MCF 10A (cell line): ENCODE data around the gene COPS9. TPM values are rescaled to one million over a fixed set of nuclear protein-coding genes. Genes with fewer than 3 reads are reported as not detected.

Experiments used
- BruUV-seq: library from RNA; stranded (reverse); fragments of 400-500 nt; replicated peaks from 2 replicates; lab custom pipeline; 2021; lab: Mats Ljungman, UMichigan
- CTCF ChIA-PET: fragments of 300-600 bp; sonication (Branson Sonifier 250); formaldehyde crosslinking; extraction: SDS; loops from one replicate; lab custom pipeline; 2021; ENCODE audit warnings: antibody characterized with exemption, inconsistent platforms; lab: Yijun Ruan, JAX
- POLR2A ChIA-PET: fragments of 300-600, 350-650 bp; sonication (Branson Sonifier 250); formaldehyde crosslinking; extraction: SDS; loops from one replicate; lab custom pipeline; 2020; ENCODE audit warnings: antibody characterized with exemption, inconsistent platforms; lab: Yijun Ruan, JAX
- DNase-seq: peaks from one replicate; pipeline ENCODE4 v3.0.0-alpha.2; 2018; ENCODE audit not compliant: unreplicated experiment
- H3K27ac Mint-ChIP-seq: one replicate; pipeline ENCODE4 v1.8.0; 2022; ENCODE audit warnings: mild to moderate bottlenecking, low read depth, mixed read lengths; ENCODE audit not compliant: unreplicated experiment
- H3K27me3 Mint-ChIP-seq: one replicate; pipeline ENCODE4 v1.8.0; 2022; ENCODE audit warnings: mixed read lengths; ENCODE audit not compliant: insufficient read depth, unreplicated experiment
- H3K36me3 Mint-ChIP-seq: one replicate; pipeline ENCODE4 v1.8.0; 2022; ENCODE audit warnings: mild to moderate bottlenecking, moderate library complexity, mixed read lengths; ENCODE audit not compliant: insufficient read depth, unreplicated experiment
- H3K4me1 Mint-ChIP-seq: one replicate; pipeline ENCODE4 v1.8.0; 2022; ENCODE audit warnings: mixed read lengths; ENCODE audit not compliant: insufficient read depth, unreplicated experiment
- H3K4me3 Mint-ChIP-seq: one replicate; pipeline ENCODE4 v1.8.0; 2022; ENCODE audit warnings: mild to moderate bottlenecking, moderate library complexity, mixed read lengths; ENCODE audit not compliant: unreplicated experiment
- H3K9me3 Mint-ChIP-seq: one replicate; pipeline ENCODE4 v1.8.0; 2022; ENCODE audit warnings: mixed read lengths; ENCODE audit not compliant: unreplicated experiment
- intact Hi-C: fragments of 100-400 bp; cut with micrococcal nuclease; formaldehyde crosslinking; loops from 2 replicates; pipeline ENCODE4 v1.14.1; 2022
- total RNA-seq: library from RNA; stranded (reverse); gene quantifications from 2 replicates; pipeline ENCODE4 v1.2.3, GENCODE V29; 2022
- TF ChIP-seq, protein P1 (sequence below): fragments of 200-600 bp; IDR thresholded peaks from one replicate; pipeline ENCODE4 v1.8.0; 2022; ENCODE audit warnings: antibody characterized with exemption, mild to moderate bottlenecking; ENCODE audit not compliant: unreplicated experiment

COPS9 gene
- total RNA-seq, 1 experiment from 2014 or later, result 146 TPM

DNA sequence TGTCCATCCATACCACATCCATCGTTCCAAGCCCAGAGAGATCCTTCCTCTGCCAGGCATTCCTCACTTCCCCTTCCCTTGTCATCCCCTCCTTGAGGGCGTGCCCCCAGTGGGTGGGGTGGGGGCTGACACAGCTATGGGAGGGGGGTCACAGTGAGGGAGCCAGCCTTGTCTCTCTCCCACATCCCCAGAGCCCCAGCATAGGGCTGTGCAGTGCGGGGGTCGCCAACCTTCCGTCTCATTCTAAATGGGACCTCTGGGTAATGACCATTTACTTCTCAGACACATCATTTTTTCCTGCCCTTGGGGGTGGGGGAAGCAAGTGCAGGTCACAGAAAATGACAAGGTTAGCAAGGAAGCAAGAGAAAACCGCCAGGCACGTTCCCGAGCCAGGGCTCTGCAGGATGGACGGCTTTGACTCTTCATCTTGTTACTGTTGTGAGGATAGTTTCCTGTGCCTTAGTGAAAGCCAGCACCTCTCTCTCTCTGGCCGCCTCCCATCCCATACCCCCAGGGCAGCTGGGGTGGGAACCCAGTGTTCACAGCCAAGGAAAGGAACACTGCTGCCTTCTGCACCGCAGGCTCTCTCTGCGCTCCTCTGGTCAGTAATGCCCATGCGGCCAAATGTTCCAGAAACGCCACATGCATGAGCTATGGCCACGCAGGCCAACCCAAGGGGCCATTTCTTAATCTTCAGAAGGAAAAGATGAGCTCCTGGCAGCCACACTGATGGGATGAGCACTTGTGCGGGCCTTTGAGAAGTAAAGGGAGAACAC lies 27.0 kb upstream of the COPS9 start:
- TF ChIP-seq, protein P1, sequence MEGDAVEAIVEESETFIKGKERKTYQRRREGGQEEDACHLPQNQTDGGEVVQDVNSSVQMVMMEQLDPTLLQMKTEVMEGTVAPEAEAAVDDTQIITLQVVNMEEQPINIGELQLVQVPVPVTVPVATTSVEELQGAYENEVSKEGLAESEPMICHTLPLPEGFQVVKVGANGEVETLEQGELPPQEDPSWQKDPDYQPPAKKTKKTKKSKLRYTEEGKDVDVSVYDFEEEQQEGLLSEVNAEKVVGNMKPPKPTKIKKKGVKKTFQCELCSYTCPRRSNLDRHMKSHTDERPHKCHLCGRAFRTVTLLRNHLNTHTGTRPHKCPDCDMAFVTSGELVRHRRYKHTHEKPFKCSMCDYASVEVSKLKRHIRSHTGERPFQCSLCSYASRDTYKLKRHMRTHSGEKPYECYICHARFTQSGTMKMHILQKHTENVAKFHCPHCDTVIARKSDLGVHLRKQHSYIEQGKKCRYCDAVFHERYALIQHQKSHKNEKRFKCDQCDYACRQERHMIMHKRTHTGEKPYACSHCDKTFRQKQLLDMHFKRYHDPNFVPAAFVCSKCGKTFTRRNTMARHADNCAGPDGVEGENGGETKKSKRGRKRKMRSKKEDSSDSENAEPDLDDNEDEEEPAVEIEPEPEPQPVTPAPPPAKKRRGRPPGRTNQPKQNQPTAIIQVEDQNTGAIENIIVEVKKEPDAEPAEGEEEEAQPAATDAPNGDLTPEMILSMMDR, result no peak
- no peaks in the 10 kb centered on the region for H3K36me3 Mint-ChIP-seq
- no peak for DNase-seq
- intact Hi-C loops, result no loop called here
- CTCF ChIA-PET, result no interaction called here
- no peaks in the 10 kb centered on the region for H3K9me3 Mint-ChIP-seq
- peaks cover 5% of the 10 kb centered on the region for H3K4me1 Mint-ChIP-seq
- POLR2A ChIA-PET, result no interaction called here
- no TSS peak for BruUV-seq
- peaks cover 63% of the 10 kb centered on the region for H3K27me3 Mint-ChIP-seq
- H3K4me3 Mint-ChIP-seq, result no peak overlapping the region
- H3K27ac Mint-ChIP-seq, result no peak overlapping the region

DNA sequence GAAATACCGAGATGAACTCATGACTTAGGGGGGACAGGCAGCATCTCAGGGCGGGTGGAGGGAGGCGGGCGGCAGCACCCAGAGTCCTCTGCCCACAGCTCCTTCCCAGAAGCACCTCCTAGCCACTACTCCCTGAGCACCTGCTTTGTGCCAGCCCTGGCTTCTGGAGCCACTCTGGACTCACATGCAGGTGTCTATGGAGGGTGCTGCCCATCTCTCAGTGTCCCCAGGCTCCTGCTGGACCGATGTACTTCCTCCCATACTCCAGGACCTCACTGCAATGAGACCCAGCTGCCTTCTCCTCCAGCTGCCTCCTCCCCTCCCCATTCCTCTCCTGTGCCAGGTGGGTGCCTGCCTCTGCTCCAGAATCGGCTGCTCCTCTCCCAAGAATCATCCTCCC lies 26.4 kb upstream of the COPS9 start:
- DNase-seq, result no peak
- H3K36me3 Mint-ChIP-seq, result no peaks in the 10 kb centered on the region
- TF ChIP-seq, protein P1, result no peak
- H3K4me1 Mint-ChIP-seq, result peaks cover 5% of the 10 kb centered on the region
- ChIA-PET CTCF (no interaction called here), POLR2A (no interaction called here)
- peaks cover 63% of the 10 kb centered on the region for H3K27me3 Mint-ChIP-seq
- no TSS peak for BruUV-seq
- intact Hi-C loops, result no loop called here
- no peak overlapping the region for H3K27ac Mint-ChIP-seq
- no peak overlapping the region for H3K4me3 Mint-ChIP-seq
- H3K9me3 Mint-ChIP-seq, result no peaks in the 10 kb centered on the region

DNA sequence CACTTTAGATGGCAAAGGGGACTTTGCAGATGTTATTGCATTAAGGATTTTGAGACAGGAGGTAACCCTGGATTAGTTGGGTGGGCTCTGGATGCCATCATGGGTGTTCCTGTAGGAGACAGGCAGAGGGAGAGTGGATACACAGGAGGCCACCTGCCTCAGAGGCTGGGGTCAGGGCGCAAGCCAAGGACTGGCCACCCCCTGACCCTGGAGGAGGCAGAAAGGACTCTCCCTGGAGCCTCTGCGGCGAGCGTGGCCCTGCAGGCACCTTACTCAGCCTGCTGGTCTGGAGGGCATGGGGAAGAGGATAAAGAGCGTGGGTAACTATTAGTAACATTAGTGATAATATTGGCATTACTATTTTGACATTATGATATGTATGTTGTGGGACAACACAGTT lies 25.9 kb upstream of the COPS9 start:
- Mint-ChIP-seq H3K4me1 (peaks cover 5% of the 10 kb centered on the region), H3K9me3 (no peaks in the 10 kb centered on the region), H3K36me3 (no peaks in the 10 kb centered on the region), H3K4me3 (no peak overlapping the region), H3K27me3 (peaks cover 63% of the 10 kb centered on the region), H3K27ac (no peak overlapping the region)
- BruUV-seq, result no TSS peak
- POLR2A ChIA-PET, result no interaction called here
- CTCF ChIA-PET, result no interaction called here
- TF ChIP-seq, protein P1, result no peak
- no peak for DNase-seq
- intact Hi-C loops, result no loop called here

DNA sequence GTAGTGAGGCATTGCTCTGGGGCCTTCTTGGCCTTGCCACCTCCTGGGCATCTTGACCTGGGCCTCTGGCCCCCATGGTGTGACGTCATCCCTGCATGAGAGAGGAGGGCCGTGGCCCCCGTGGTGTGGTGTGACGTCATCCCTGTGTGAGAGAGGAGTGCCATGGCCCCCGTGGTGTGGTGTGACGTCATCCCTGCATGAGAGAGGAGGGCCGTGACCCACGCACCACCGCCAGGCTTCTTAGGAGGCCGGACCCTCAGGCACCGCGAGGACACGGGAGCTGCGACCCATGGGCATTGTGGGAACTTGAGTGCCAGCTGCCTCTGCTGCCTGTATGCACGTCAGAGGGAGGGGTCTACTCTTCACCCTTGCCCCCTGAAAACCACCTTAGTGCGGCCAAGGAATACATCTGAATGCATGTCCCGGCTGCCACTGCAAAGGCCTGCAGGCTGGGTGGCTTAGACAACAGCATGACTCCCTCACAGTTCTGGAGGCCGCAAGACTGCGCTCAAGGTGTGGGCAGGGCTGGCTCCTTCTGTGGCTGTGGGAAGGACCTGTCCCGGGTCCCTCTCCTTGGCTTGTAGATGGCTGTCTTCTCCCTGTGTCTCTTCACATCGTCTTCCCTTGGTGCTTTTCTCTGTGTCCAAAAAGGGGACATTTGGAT lies 25.1 kb upstream of the COPS9 start:
- DNase-seq, result no peak
- Mint-ChIP-seq H3K27me3 (peaks cover 55% of the 10 kb centered on the region), H3K4me1 (peaks cover 5% of the 10 kb centered on the region), H3K27ac (no peak overlapping the region), H3K9me3 (no peaks in the 10 kb centered on the region), H3K4me3 (no peak overlapping the region), H3K36me3 (no peaks in the 10 kb centered on the region)
- ChIA-PET CTCF (interaction anchor here (1.2 kb wide), 1 partner anchor 11 kb away, joined by 4 read pairs; no protein-coding TSS in a partner anchor), POLR2A (no interaction called here)
- BruUV-seq, result no TSS peak
- intact Hi-C loops, result no loop called here
- TF ChIP-seq, protein P1, result no peak
